Measurements from ENCODE around the gene TRIM43.
"Not testable (repeated sequence)": the region's sequence is repeated elsewhere in the genome, so short reads cannot be mapped to it uniquely, and the experiment has no call there.

Gene TRIM43

GRCh38 chr2:95602146-95602545, 10.3 kb downstream of the TRIM43 start:
- DNase-seq; H3K9me3 ChIP-seq (ENCODE audit: control extremely low read depth in 1 of 5, control insufficient read depth in 4 of 5, insufficient read depth in 2 of 5, low read depth in 1 of 5, low read length in 4 of 5); H3K27ac ChIP-seq (ENCODE audit: insufficient read depth in 1 of 2, low read depth in 1 of 2, low read length in 2 of 2, poor library complexity in 1 of 2, severe bottlenecking in 2 of 2); H3K4me1 ChIP-seq (ENCODE audit: control extremely low read depth in 1 of 4, control insufficient read depth in 4 of 4, insufficient read depth in 4 of 4, low read length in 3 of 4); H3K4me3 ChIP-seq (ENCODE audit: control insufficient read depth in 1 of 7, extremely low read depth in 1 of 7, insufficient read depth in 4 of 7, low read depth in 2 of 7, low read length in 6 of 7); H3K36me3 ChIP-seq (ENCODE audit: control insufficient read depth in 4 of 4, insufficient read depth in 4 of 4, low read length in 3 of 4); H3K27me3 ChIP-seq (replicated peaks in 2 of 5; ENCODE audit: control insufficient read depth in 4 of 5, insufficient read depth in 5 of 5, low read length in 4 of 5); CTCF ChIA-PET; POLR2A ChIA-PET: not testable (repeated sequence)

GRCh38 chr2:95608356-95608755, 16.6 kb downstream of the TRIM43 start:
- H3K4me1 ChIP-seq (ENCODE audit: control extremely low read depth in 1 of 4, control insufficient read depth in 4 of 4, insufficient read depth in 4 of 4, low read length in 3 of 4); H3K9me3 ChIP-seq (ENCODE audit: control extremely low read depth in 1 of 5, control insufficient read depth in 4 of 5, insufficient read depth in 2 of 5, low read depth in 1 of 5, low read length in 4 of 5); H3K27me3 ChIP-seq (replicated peaks in 2 of 5; ENCODE audit: control insufficient read depth in 4 of 5, insufficient read depth in 5 of 5, low read length in 4 of 5); POLR2A ChIA-PET; CTCF ChIA-PET; H3K36me3 ChIP-seq (ENCODE audit: control insufficient read depth in 4 of 4, insufficient read depth in 4 of 4, low read length in 3 of 4); H3K4me3 ChIP-seq (ENCODE audit: control insufficient read depth in 1 of 7, extremely low read depth in 1 of 7, insufficient read depth in 4 of 7, low read depth in 2 of 7, low read length in 6 of 7); H3K27ac ChIP-seq (ENCODE audit: insufficient read depth in 1 of 2, low read depth in 1 of 2, low read length in 2 of 2, poor library complexity in 1 of 2, severe bottlenecking in 2 of 2); DNase-seq: not testable (repeated sequence)
- no CpG with 5 or more reads among the region's 3 CpGs for WGBS (ENCODE audit: insufficient coverage)

- H3K4me3 ChIP-seq (ENCODE audit: control insufficient read depth in 1 of 7, extremely low read depth in 1 of 7, insufficient read depth in 4 of 7, low read depth in 2 of 7, low read length in 6 of 7); H3K36me3 ChIP-seq (ENCODE audit: control insufficient read depth in 4 of 4, insufficient read depth in 4 of 4, low read length in 3 of 4); POLR2A ChIA-PET; H3K27ac ChIP-seq (ENCODE audit: insufficient read depth in 1 of 2, low read depth in 1 of 2, low read length in 2 of 2, poor library complexity in 1 of 2, severe bottlenecking in 2 of 2); H3K27me3 ChIP-seq (replicated peaks in 2 of 5; ENCODE audit: control insufficient read depth in 4 of 5, insufficient read depth in 5 of 5, low read length in 4 of 5); DNase-seq; CTCF ChIA-PET; H3K4me1 ChIP-seq (ENCODE audit: control extremely low read depth in 1 of 4, control insufficient read depth in 4 of 4, insufficient read depth in 4 of 4, low read length in 3 of 4); H3K9me3 ChIP-seq (ENCODE audit: control extremely low read depth in 1 of 5, control insufficient read depth in 4 of 5, insufficient read depth in 2 of 5, low read depth in 1 of 5, low read length in 4 of 5): not testable (repeated sequence)
- no CpG with 5 or more reads among the region's 2 CpGs for WGBS (ENCODE audit: insufficient coverage)
Measured at GRCh38 chr2:95609764-95610163, 18.0 kb downstream of the TRIM43 start.

GRCh38 chr2:95613048-95613447, 21.2 kb downstream of the TRIM43 start:
- WGBS (ENCODE audit: insufficient coverage): no CpG with 5 or more reads among the region's 3 CpGs
- H3K9me3 ChIP-seq (ENCODE audit: control extremely low read depth in 1 of 5, control insufficient read depth in 4 of 5, insufficient read depth in 2 of 5, low read depth in 1 of 5, low read length in 4 of 5); H3K27ac ChIP-seq (ENCODE audit: insufficient read depth in 1 of 2, low read depth in 1 of 2, low read length in 2 of 2, poor library complexity in 1 of 2, severe bottlenecking in 2 of 2); CTCF ChIA-PET; H3K36me3 ChIP-seq (ENCODE audit: control insufficient read depth in 4 of 4, insufficient read depth in 4 of 4, low read length in 3 of 4); POLR2A ChIA-PET; H3K4me1 ChIP-seq (ENCODE audit: control extremely low read depth in 1 of 4, control insufficient read depth in 4 of 4, insufficient read depth in 4 of 4, low read length in 3 of 4); H3K27me3 ChIP-seq (replicated peaks in 2 of 5; ENCODE audit: control insufficient read depth in 4 of 5, insufficient read depth in 5 of 5, low read length in 4 of 5); DNase-seq; H3K4me3 ChIP-seq (ENCODE audit: control insufficient read depth in 1 of 7, extremely low read depth in 1 of 7, insufficient read depth in 4 of 7, low read depth in 2 of 7, low read length in 6 of 7): not testable (repeated sequence)

GRCh38 chr2:95622728-95623127, 30.9 kb downstream of the TRIM43 start:
- H3K9me3 ChIP-seq (ENCODE audit: control extremely low read depth in 1 of 5, control insufficient read depth in 4 of 5, insufficient read depth in 2 of 5, low read depth in 1 of 5, low read length in 4 of 5); H3K27me3 ChIP-seq (replicated peaks in 2 of 5; ENCODE audit: control insufficient read depth in 4 of 5, insufficient read depth in 5 of 5, low read length in 4 of 5); H3K27ac ChIP-seq (ENCODE audit: insufficient read depth in 1 of 2, low read depth in 1 of 2, low read length in 2 of 2, poor library complexity in 1 of 2, severe bottlenecking in 2 of 2); DNase-seq; POLR2A ChIA-PET; CTCF ChIA-PET; H3K36me3 ChIP-seq (ENCODE audit: control insufficient read depth in 4 of 4, insufficient read depth in 4 of 4, low read length in 3 of 4); H3K4me3 ChIP-seq (ENCODE audit: control insufficient read depth in 1 of 7, extremely low read depth in 1 of 7, insufficient read depth in 4 of 7, low read depth in 2 of 7, low read length in 6 of 7); H3K4me1 ChIP-seq (ENCODE audit: control extremely low read depth in 1 of 4, control insufficient read depth in 4 of 4, insufficient read depth in 4 of 4, low read length in 3 of 4): not testable (repeated sequence)
- WGBS (ENCODE audit: insufficient coverage): no CpG with 5 or more reads among the region's 5 CpGs

GRCh38 chr2:95630987-95631386, 39.2 kb downstream of the TRIM43 start:
- H3K27me3 ChIP-seq (replicated peaks in 2 of 5; ENCODE audit: control insufficient read depth in 4 of 5, insufficient read depth in 5 of 5, low read length in 4 of 5); POLR2A ChIA-PET: not testable (repeated sequence)
- no CpG with 5 or more reads among the region's 2 CpGs for WGBS (ENCODE audit: insufficient coverage)

GRCh38 chr2:95633626-95634259, 41.9 kb downstream of the TRIM43 start:
- no CpG with 5 or more reads among the region's 2 CpGs for WGBS (ENCODE audit: insufficient coverage)
- DNase-seq, CTCF ChIA-PET: not testable (repeated sequence)

More at GRCh38 chr2:95630987-95631386, 39.2 kb downstream of the TRIM43 start:
- H3K27ac ChIP-seq (ENCODE audit: insufficient read depth in 1 of 2, low read depth in 1 of 2, low read length in 2 of 2, poor library complexity in 1 of 2, severe bottlenecking in 2 of 2); DNase-seq; H3K4me3 ChIP-seq (ENCODE audit: control insufficient read depth in 1 of 7, extremely low read depth in 1 of 7, insufficient read depth in 4 of 7, low read depth in 2 of 7, low read length in 6 of 7); CTCF ChIA-PET; H3K36me3 ChIP-seq (ENCODE audit: control insufficient read depth in 4 of 4, insufficient read depth in 4 of 4, low read length in 3 of 4); H3K4me1 ChIP-seq (ENCODE audit: control extremely low read depth in 1 of 4, control insufficient read depth in 4 of 4, insufficient read depth in 4 of 4, low read length in 3 of 4); H3K9me3 ChIP-seq (ENCODE audit: control extremely low read depth in 1 of 5, control insufficient read depth in 4 of 5, insufficient read depth in 2 of 5, low read depth in 1 of 5, low read length in 4 of 5): not testable (repeated sequence)

More at GRCh38 chr2:95633626-95634259, 41.9 kb downstream of the TRIM43 start:
- H3K9me3 ChIP-seq (ENCODE audit: control extremely low read depth in 1 of 5, control insufficient read depth in 4 of 5, insufficient read depth in 2 of 5, low read depth in 1 of 5, low read length in 4 of 5); H3K4me1 ChIP-seq (ENCODE audit: control extremely low read depth in 1 of 4, control insufficient read depth in 4 of 4, insufficient read depth in 4 of 4, low read length in 3 of 4); H3K36me3 ChIP-seq (ENCODE audit: control insufficient read depth in 4 of 4, insufficient read depth in 4 of 4, low read length in 3 of 4); POLR2A ChIA-PET; H3K27me3 ChIP-seq (replicated peaks in 2 of 5; ENCODE audit: control insufficient read depth in 4 of 5, insufficient read depth in 5 of 5, low read length in 4 of 5); H3K4me3 ChIP-seq (ENCODE audit: control insufficient read depth in 1 of 7, extremely low read depth in 1 of 7, insufficient read depth in 4 of 7, low read depth in 2 of 7, low read length in 6 of 7); H3K27ac ChIP-seq (ENCODE audit: insufficient read depth in 1 of 2, low read depth in 1 of 2, low read length in 2 of 2, poor library complexity in 1 of 2, severe bottlenecking in 2 of 2): not testable (repeated sequence)
